Fibroblast of mammary gland (primary cell): ENCODE measurements around the gene KLF13.

ENCODE experiments used
- DNase-seq: peaks from one replicate; pipeline ENCODE4 v3.0.0-alpha.2; 2010; ENCODE audit warnings: low read depth
- H3K4me3 ChIP-seq: 2 replicates; pipeline ENCODE4 v1.5.1; 2011; ENCODE audit warnings: low read depth, mild to moderate bottlenecking, low read length, moderate library complexity; ENCODE audit not compliant: control insufficient read depth
- TF ChIP-seq, protein P1 (sequence below): conservative IDR thresholded peaks from 2 replicates; pipeline ENCODE4 v1.5.1; 2011; ENCODE audit warnings: low read depth, low read length, inconsistent platforms; ENCODE audit not compliant: control insufficient read depth, insufficient read depth

Gene KLF13

DNA sequence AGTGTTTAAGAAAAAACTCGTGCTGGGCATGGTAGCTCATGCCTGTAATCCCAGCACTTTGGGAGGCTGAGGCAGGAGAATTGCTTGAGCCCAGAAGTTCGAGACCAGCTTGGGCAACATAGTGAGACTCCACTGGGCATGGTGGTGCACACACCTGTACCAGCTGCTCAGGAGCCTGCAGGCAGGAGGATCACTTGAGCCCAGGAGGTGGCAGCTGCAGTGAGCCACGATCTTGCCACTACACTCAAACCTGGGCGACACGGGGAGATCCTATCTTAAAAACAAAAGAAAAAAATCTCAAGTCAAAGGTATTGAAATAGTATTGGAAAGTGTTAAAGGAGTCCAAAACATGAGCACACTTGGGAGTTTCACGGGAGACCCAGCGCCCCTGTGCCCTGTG lies 14.0 kb downstream of the KLF13 start:
- H3K4me3 ChIP-seq, result no peak overlapping the region
- no peak for DNase-seq
- TF ChIP-seq, protein P1, sequence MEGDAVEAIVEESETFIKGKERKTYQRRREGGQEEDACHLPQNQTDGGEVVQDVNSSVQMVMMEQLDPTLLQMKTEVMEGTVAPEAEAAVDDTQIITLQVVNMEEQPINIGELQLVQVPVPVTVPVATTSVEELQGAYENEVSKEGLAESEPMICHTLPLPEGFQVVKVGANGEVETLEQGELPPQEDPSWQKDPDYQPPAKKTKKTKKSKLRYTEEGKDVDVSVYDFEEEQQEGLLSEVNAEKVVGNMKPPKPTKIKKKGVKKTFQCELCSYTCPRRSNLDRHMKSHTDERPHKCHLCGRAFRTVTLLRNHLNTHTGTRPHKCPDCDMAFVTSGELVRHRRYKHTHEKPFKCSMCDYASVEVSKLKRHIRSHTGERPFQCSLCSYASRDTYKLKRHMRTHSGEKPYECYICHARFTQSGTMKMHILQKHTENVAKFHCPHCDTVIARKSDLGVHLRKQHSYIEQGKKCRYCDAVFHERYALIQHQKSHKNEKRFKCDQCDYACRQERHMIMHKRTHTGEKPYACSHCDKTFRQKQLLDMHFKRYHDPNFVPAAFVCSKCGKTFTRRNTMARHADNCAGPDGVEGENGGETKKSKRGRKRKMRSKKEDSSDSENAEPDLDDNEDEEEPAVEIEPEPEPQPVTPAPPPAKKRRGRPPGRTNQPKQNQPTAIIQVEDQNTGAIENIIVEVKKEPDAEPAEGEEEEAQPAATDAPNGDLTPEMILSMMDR, result no peak

GRCh38 chr15:31341071-31341470 lies 14.4 kb downstream of the KLF13 start:
- DNase-seq, result no peak
- H3K4me3 ChIP-seq, result no peak overlapping the region
- TF ChIP-seq, protein P1, result no peak

DNA sequence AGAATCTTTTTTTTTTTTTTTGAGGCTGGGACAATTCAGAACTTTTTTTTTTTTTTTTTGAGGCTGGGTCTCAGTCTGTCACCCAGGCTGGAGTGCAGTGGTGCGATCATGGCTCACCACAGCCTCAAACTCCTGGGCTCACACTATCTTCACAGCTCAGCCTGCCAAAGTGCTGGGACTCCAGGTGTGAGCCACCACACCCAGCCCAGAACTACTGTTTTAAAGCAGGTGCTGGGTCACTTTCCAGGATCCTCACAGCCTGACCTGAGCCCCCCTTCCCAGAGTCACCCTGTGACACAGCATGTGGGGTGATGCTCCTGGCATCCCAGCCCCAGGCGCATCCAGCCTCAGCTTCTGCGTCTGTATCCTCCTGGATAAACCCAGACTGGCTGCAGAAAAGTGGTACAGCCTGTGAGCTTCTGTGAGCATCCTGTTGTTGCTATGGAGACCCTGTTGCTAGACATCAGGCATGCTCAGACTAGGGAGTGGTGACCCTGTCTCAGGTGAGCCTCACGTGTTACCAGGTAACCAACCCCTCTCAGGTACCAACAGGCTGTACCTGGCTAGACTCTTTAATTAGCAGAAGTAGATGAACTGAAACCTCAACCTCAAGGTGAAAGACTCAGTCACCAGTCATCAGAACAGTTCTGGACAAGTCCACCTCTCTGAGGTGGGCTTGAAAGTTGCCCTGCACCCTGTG lies 15.0 kb downstream of the KLF13 start:
- H3K4me3 ChIP-seq, result no peak overlapping the region
- DNase-seq, result no peak
- TF ChIP-seq, protein P1, result no peak

GRCh38 chr15:31342381-31342780 lies 15.7 kb downstream of the KLF13 start:
- no peak overlapping the region for H3K4me3 ChIP-seq
- DNase-seq, result no peak
- TF ChIP-seq, protein P1, result no peak

DNA sequence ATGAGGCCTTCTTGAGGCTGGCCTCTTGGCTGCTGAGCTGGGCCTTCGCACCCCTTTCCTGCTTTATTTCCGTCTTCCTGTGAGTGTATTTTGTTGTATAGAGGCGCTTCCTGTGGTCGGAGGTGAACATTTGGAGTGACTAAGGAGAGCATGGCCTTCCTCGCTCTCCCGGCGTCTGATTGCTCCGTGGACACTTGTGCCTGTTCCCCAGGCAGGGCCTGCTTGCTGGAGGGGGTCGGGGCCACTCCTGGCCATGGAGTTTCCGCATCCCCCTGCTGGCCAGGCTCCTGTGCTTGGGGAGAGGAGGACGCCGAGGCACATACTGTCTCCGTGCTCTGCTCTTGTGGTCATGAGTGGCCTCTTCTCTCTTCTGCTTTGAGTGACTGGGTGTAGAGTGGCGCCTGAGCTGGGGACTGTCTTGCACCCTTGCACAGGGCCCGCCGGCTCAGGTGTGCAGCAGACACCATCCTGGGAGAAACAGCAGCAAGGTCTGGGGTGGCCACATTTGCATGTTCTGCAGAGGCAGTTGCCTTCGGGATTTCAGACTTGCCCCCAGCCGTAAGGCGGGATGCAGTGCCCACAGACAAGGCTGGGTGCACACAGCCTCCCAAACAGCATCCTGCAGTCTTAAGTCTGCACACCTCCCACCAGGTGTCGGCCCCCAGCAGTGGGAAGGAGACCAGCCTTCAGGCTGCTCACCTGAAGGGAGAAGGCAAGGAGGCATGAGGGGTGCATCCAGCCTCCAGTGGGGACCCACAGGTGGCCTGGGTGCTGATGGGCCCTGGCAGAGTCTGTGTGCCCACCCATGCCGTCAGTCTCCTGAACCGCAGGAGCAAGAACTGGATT lies 16.4 kb downstream of the KLF13 start:
- DNase-seq, result no peak
- TF ChIP-seq, protein P1, result no peak
- no peak overlapping the region for H3K4me3 ChIP-seq

GRCh38 chr15:31343831-31344230 lies 17.2 kb downstream of the KLF13 start:
- DNase-seq, result no peak
- TF ChIP-seq, protein P1, result no peak
- no peak overlapping the region for H3K4me3 ChIP-seq
